Neural progenitor cell (in vitro differentiated cells): ENCODE measurements around the gene KCNIP2.

Experiments used
- CTCF ChIP-seq: fragments of 200-600 bp; sonication (generic); IDR thresholded peaks from 2 replicates; pipeline ENCODE4 v1.5.1; 2017; ENCODE audit warnings: antibody characterized with exemption, mild to moderate bottlenecking
- EZH2 ChIP-seq: fragments of 200-600 bp; sonication (generic); IDR thresholded peaks from 2 replicates; pipeline ENCODE4 v1.6.1; 2017; ENCODE audit warnings: antibody characterized with exemption, mild to moderate bottlenecking, moderate library complexity
- EZH2phosphoT487 ChIP-seq: fragments of 200-600 bp; sonication (generic); IDR thresholded peaks from 2 replicates; pipeline ENCODE4 v1.6.1; 2017; ENCODE audit warnings: antibody characterized with exemption

- TF ChIP-seq EZH2: no peak
- TF ChIP-seq CTCF: no peak
- no peak for TF ChIP-seq EZH2phosphoT487
These were observed 31.0 kb downstream of the KCNIP2 start for GRCh38 chr10:101812606-101813005.
